ENCODE measurements around the gene TSPAN3. TPM values are rescaled to one million over a fixed set of nuclear protein-coding genes. Genes with fewer than 3 reads are reported as not detected.

Gene TSPAN3
- total RNA-seq, 1 donor from 2014 or later: 236 TPM

DNA sequence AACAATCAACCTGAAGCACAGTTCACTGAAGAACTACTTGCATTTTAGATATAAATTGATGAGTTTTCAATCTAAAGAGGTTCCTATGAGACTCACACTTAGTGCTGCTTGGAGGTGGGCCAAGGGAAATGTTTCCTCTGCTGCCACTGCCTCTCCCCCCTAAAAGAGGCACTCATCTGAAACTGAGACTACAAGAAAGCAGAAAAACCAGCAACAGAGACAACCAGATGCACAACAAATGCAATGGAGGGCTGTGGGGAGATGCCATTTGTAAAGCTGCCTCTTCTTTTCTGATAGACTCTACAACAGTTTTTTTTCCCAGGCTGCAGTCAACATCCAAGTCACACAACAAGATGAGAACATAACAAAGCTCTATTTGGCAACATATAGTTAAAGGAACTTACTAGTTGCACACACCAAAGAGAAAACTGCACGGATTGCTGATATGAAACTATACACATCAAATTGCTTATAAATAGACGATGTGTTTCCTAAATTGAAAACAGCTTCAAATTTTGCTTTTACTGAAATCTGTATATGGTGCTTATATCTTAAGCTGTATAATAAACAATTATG, 11.0 kb downstream of the TSPAN3 start:
- Histone ChIP-seq H3K9me3 (ENCODE audit: control insufficient read depth in 3 of 3, low read length in 3 of 3) (no peaks in the 10 kb centered on the region), H3K36me3 (ENCODE audit: control insufficient read depth in 3 of 3, insufficient read depth in 3 of 3, low read length in 3 of 3) (no peaks in the 10 kb centered on the region), H3K27me3 (ENCODE audit: control insufficient read depth in 3 of 3, insufficient read depth in 3 of 3, low read length in 3 of 3) (no peaks in the 10 kb centered on the region), H3K4me1 (ENCODE audit: control insufficient read depth in 3 of 3, insufficient read depth in 3 of 3, low read length in 3 of 3) (peaks cover 14 to 49% (median 40%) of the 10 kb centered on the region in 3 donors), H3K9ac (ENCODE audit: low read depth in 1 of 3, low read length in 3 of 3) (peak overlapping the region in 2 of 3 donors; percentile 6 to 57), H3K27ac (ENCODE audit: low read depth, low read length) (peak overlapping the region; percentile 82), H3K4me3 (ENCODE audit: low read length in 3 of 3) (peak overlapping the region in 1 of 3 donors; percentile 26)

DNA sequence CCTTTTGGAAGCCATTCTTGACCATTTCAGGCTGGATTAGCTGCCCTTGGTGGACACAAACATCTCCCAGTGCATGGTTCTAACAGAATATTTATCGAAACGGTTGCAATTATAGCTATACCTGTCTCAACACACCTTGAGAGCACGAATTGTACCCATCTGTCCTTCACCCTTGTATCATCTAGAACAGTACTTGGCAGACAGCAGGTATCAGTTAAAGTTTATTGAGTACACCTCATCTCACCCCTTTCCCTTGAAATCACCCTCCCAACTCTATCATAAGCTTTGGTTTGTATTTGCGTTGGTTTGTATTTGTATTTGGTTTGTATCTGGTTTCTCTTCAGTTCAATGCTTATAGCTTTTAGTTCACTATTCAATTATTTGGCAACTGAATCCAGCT, 12.4 kb downstream of the TSPAN3 start:
- H3K27me3 ChIP-seq (ENCODE audit: control insufficient read depth in 3 of 3, insufficient read depth in 3 of 3, low read length in 3 of 3): no peaks in the 10 kb centered on the region
- no peak overlapping the region for H3K27ac ChIP-seq (ENCODE audit: low read depth, low read length)
- no peak overlapping the region for H3K9ac ChIP-seq (ENCODE audit: low read depth in 1 of 3, low read length in 3 of 3)
- H3K4me1 ChIP-seq (ENCODE audit: control insufficient read depth in 3 of 3, insufficient read depth in 3 of 3, low read length in 3 of 3): peaks cover 14 to 42% (median 33%) of the 10 kb centered on the region in 3 donors
- no peaks in the 10 kb centered on the region for H3K9me3 ChIP-seq (ENCODE audit: control insufficient read depth in 3 of 3, low read length in 3 of 3)
- H3K36me3 ChIP-seq (ENCODE audit: control insufficient read depth in 3 of 3, insufficient read depth in 3 of 3, low read length in 3 of 3): no peaks in the 10 kb centered on the region
- no peak overlapping the region for H3K4me3 ChIP-seq (ENCODE audit: low read length in 3 of 3)

DNA sequence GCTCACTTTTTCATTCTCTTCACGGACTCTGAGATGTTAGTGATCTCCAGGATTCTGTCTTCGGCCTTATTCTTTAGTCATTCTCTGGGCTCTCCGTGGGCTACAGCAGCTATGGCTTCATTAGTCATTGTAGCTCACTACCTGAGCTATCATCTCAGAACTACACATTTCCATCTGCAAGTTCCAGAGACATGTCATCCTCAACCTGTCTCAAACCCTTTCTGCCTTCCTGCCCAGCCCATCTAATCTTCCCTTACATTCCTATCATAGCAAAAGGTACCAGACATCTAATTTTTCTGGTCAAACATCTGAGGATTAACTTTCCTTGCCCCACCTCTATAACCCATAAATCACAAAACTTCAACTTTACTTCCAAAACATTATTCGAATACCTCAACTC, 13.2 kb downstream of the TSPAN3 start:
- Histone ChIP-seq H3K27me3 (ENCODE audit: control insufficient read depth in 3 of 3, insufficient read depth in 3 of 3, low read length in 3 of 3) (no peaks in the 10 kb centered on the region), H3K9me3 (ENCODE audit: control insufficient read depth in 3 of 3, low read length in 3 of 3) (no peaks in the 10 kb centered on the region), H3K4me3 (ENCODE audit: low read length in 3 of 3) (no peak overlapping the region), H3K27ac (ENCODE audit: low read depth, low read length) (no peak overlapping the region), H3K36me3 (ENCODE audit: control insufficient read depth in 3 of 3, insufficient read depth in 3 of 3, low read length in 3 of 3) (peaks cover 0 to 2% (median under 1%) of the 10 kb centered on the region in 3 donors), H3K9ac (ENCODE audit: low read depth in 1 of 3, low read length in 3 of 3) (no peak overlapping the region), H3K4me1 (ENCODE audit: control insufficient read depth in 3 of 3, insufficient read depth in 3 of 3, low read length in 3 of 3) (peaks cover 14 to 41% (median 33%) of the 10 kb centered on the region in 3 donors)

DNA sequence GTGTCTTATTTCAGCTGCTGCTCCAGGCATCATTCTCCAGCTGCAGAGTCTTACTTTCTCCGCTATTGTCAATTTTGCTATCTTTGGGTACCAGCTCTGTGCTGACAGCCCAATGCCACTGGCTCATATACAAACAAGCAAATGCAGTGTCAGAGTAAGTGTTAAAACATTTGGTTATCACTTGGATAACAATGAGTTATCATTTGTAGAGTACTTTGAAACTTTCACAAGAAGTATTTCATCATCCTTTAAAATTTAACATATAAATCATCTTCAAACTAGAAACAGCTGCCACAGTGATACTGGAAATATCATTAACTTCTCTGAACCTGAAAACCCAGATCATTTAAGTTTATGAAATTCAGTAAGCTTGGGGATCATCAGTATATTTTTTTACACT, 13.8 kb downstream of the TSPAN3 start:
- H3K4me1 ChIP-seq (ENCODE audit: control insufficient read depth in 3 of 3, insufficient read depth in 3 of 3, low read length in 3 of 3): peaks cover 14 to 42% (median 33%) of the 10 kb centered on the region in 3 donors
- H3K27me3 ChIP-seq (ENCODE audit: control insufficient read depth in 3 of 3, insufficient read depth in 3 of 3, low read length in 3 of 3): no peaks in the 10 kb centered on the region
- H3K4me3 ChIP-seq (ENCODE audit: low read length in 3 of 3): no peak overlapping the region
- H3K27ac ChIP-seq (ENCODE audit: low read depth, low read length): no peak overlapping the region
- peaks cover 2 to 8% (median 6%) of the 10 kb centered on the region in 3 donors for H3K36me3 ChIP-seq (ENCODE audit: control insufficient read depth in 3 of 3, insufficient read depth in 3 of 3, low read length in 3 of 3)
- no peak overlapping the region for H3K9ac ChIP-seq (ENCODE audit: low read depth in 1 of 3, low read length in 3 of 3)
- no peaks in the 10 kb centered on the region for H3K9me3 ChIP-seq (ENCODE audit: control insufficient read depth in 3 of 3, low read length in 3 of 3)

DNA sequence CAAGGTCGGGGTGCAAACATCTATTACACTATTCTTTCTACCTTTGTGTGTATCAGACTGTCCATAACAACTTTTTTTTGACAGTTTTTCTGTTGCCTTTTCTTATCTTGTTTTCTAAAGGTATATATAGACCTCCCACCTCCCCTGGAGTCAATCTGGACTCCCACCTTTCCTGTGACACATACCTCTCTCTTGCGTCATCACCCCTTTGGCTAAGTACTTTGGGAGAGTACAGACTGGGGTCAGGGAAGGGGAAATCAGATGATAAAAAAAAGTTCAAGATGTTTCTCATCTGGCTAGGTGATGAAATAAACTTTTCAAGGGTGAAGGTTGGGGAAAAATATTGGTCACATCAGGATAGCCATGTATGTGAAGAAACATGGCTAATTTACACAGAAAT, 17.2 kb downstream of the TSPAN3 start:
- H3K27me3 ChIP-seq (ENCODE audit: control insufficient read depth in 3 of 3, insufficient read depth in 3 of 3, low read length in 3 of 3): no peaks in the 10 kb centered on the region
- no peaks in the 10 kb centered on the region for H3K9me3 ChIP-seq (ENCODE audit: control insufficient read depth in 3 of 3, low read length in 3 of 3)
- H3K36me3 ChIP-seq (ENCODE audit: control insufficient read depth in 3 of 3, insufficient read depth in 3 of 3, low read length in 3 of 3): peaks cover 6 to 15% (median 10%) of the 10 kb centered on the region in 3 donors
- H3K9ac ChIP-seq (ENCODE audit: low read depth in 1 of 3, low read length in 3 of 3): no peak overlapping the region
- H3K4me1 ChIP-seq (ENCODE audit: control insufficient read depth in 3 of 3, insufficient read depth in 3 of 3, low read length in 3 of 3): peaks cover 0 to 17% (median 16%) of the 10 kb centered on the region in 3 donors
- no peak overlapping the region for H3K4me3 ChIP-seq (ENCODE audit: low read length in 3 of 3)
- no peak overlapping the region for H3K27ac ChIP-seq (ENCODE audit: low read depth, low read length)

DNA sequence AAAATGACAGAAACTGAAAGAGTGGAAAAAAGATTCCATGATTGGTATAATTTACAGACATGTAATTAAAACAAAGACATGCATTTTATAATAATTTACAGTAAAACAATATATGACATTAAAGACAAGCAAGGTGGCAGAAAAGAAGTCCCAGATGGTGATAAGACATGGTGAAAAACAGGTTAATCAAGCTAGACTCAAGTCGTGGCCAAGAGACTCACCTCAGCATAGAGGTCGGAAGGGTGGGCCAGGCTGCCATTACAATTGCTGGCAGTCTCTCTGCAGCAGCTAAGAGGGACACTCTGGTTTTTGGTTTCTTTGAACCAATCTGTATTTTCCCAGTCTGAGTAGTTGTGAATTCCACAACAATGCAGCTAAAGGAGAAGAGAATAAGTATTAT, 18.4 kb downstream of the TSPAN3 start:
- Histone ChIP-seq H3K27me3 (ENCODE audit: control insufficient read depth in 3 of 3, insufficient read depth in 3 of 3, low read length in 3 of 3) (no peaks in the 10 kb centered on the region), H3K4me3 (ENCODE audit: low read length in 3 of 3) (no peak overlapping the region), H3K9me3 (ENCODE audit: control insufficient read depth in 3 of 3, low read length in 3 of 3) (no peaks in the 10 kb centered on the region), H3K9ac (ENCODE audit: low read depth in 1 of 3, low read length in 3 of 3) (no peak overlapping the region), H3K36me3 (ENCODE audit: control insufficient read depth in 3 of 3, insufficient read depth in 3 of 3, low read length in 3 of 3) (peaks cover 6 to 15% (median 10%) of the 10 kb centered on the region in 3 donors), H3K27ac (ENCODE audit: low read depth, low read length) (no peak overlapping the region), H3K4me1 (ENCODE audit: control insufficient read depth in 3 of 3, insufficient read depth in 3 of 3, low read length in 3 of 3) (peaks cover 0 to 12% (median 9%) of the 10 kb centered on the region in 3 donors)

DNA sequence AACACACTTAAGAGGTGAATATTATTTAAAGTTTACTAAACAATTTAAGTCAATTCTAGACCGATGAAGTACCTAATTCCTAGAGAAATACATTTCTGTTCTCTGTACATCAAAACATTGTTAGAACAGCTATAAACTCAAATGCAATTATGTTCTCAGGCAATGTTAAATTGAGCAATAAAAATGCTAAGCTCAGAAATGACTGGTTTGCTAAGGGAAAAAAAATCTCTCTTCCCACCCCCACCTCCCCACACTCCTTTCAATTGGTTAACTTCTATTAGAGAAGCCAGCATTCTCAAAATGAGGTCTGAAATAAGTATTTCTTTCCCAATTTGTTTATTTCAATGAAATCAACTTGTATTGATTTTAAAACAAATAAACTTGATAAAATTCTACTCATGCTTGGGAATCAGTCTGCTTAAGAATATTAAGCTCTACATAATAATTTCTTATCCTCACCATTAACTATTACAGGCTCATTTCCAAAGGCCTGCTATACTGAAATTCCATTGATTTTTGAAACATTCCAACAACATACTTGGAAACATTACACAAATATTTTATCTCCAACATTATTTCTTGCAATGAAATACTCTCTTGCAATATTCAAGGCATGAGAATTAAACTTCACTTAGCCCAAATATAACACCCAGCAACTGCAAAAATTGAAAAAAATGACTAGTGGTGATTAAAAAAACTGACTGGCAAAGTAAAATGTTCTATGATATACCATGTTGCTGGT, 22.6 kb downstream of the TSPAN3 start:
- Histone ChIP-seq H3K4me3 (ENCODE audit: low read length in 3 of 3) (no peak overlapping the region), H3K27ac (ENCODE audit: low read depth, low read length) (no peak overlapping the region), H3K27me3 (ENCODE audit: control insufficient read depth in 3 of 3, insufficient read depth in 3 of 3, low read length in 3 of 3) (no peaks in the 10 kb centered on the region), H3K9ac (ENCODE audit: low read depth in 1 of 3, low read length in 3 of 3) (no peak overlapping the region), H3K4me1 (ENCODE audit: control insufficient read depth in 3 of 3, insufficient read depth in 3 of 3, low read length in 3 of 3) (peaks cover 19 to 25% (median 21%) of the 10 kb centered on the region in 3 donors), H3K36me3 (ENCODE audit: control insufficient read depth in 3 of 3, insufficient read depth in 3 of 3, low read length in 3 of 3) (peaks cover 16 to 25% (median 22%) of the 10 kb centered on the region in 3 donors), H3K9me3 (ENCODE audit: control insufficient read depth in 3 of 3, low read length in 3 of 3) (no peaks in the 10 kb centered on the region)

DNA sequence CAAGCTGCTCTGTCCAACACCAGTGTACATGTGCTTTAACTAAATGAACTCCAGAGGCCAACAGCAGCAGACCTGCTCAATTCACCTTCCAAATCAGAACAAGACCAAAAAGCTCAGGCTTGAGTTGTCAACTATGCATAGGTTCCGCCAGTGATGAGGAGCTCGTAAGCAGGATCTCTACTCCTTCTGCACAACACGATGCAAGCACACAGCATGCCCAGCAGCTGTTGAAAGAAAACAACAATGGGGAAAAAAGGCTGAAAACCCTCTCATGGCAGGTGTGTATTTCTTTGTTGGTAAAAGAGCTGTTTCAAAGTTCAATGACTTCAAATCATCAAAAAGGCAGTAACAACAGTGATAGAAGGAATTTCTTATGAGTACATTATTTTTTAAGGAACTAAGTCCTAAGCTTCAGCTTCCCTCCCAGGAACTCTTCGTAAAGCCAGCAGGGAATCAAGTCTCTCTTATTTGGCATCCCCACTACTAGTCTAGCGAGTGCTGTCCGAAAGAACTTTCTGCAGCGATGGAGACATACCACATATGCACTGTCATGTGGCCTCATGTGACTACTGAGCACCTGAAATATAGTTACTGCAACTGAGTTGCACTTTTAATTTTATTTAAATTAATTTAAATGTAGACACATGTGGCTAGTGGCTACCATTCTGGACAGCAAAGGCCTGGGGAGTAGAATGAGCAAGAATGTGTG, 24.1 kb downstream of the TSPAN3 start:
- Histone ChIP-seq H3K27me3 (ENCODE audit: control insufficient read depth in 3 of 3, insufficient read depth in 3 of 3, low read length in 3 of 3) (no peaks in the 10 kb centered on the region), H3K9ac (ENCODE audit: low read depth in 1 of 3, low read length in 3 of 3) (no peak overlapping the region), H3K9me3 (ENCODE audit: control insufficient read depth in 3 of 3, low read length in 3 of 3) (no peaks in the 10 kb centered on the region), H3K4me3 (ENCODE audit: low read length in 3 of 3) (no peak overlapping the region), H3K27ac (ENCODE audit: low read depth, low read length) (no peak overlapping the region), H3K36me3 (ENCODE audit: control insufficient read depth in 3 of 3, insufficient read depth in 3 of 3, low read length in 3 of 3) (peaks cover 12 to 24% (median 16%) of the 10 kb centered on the region in 3 donors), H3K4me1 (ENCODE audit: control insufficient read depth in 3 of 3, insufficient read depth in 3 of 3, low read length in 3 of 3) (peaks cover 19 to 26% (median 21%) of the 10 kb centered on the region in 3 donors)

DNA sequence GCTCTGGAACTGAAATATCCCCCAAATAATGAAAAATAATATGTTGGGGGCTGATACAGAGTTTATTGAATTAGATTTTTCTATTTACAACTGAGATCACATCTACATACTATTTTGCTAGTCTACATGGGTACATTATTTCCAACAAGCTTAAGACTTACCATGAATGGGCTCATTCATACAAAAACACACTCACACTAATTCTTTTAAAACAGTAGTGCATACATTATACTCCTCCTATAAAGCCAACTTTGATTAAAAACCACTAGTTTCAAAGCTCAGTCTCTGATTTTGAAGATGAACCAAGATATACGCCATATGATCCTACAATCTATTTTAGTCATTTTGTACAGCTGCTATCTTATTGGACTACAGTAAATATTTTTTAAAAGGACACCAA, 24.9 kb downstream of the TSPAN3 start:
- H3K27me3 ChIP-seq (ENCODE audit: control insufficient read depth in 3 of 3, insufficient read depth in 3 of 3, low read length in 3 of 3): no peaks in the 10 kb centered on the region
- peak overlapping the region; percentile 0 for H3K27ac ChIP-seq (ENCODE audit: low read depth, low read length)
- no peaks in the 10 kb centered on the region for H3K9me3 ChIP-seq (ENCODE audit: control insufficient read depth in 3 of 3, low read length in 3 of 3)
- H3K9ac ChIP-seq (ENCODE audit: low read depth in 1 of 3, low read length in 3 of 3): no peak overlapping the region
- peaks cover 10 to 22% (median 16%) of the 10 kb centered on the region in 3 donors for H3K36me3 ChIP-seq (ENCODE audit: control insufficient read depth in 3 of 3, insufficient read depth in 3 of 3, low read length in 3 of 3)
- peaks cover 19 to 26% (median 21%) of the 10 kb centered on the region in 3 donors for H3K4me1 ChIP-seq (ENCODE audit: control insufficient read depth in 3 of 3, insufficient read depth in 3 of 3, low read length in 3 of 3)
- H3K4me3 ChIP-seq (ENCODE audit: low read length in 3 of 3): no peak overlapping the region
